ENCODE results near the gene GPX7.

Gene GPX7

DNA sequence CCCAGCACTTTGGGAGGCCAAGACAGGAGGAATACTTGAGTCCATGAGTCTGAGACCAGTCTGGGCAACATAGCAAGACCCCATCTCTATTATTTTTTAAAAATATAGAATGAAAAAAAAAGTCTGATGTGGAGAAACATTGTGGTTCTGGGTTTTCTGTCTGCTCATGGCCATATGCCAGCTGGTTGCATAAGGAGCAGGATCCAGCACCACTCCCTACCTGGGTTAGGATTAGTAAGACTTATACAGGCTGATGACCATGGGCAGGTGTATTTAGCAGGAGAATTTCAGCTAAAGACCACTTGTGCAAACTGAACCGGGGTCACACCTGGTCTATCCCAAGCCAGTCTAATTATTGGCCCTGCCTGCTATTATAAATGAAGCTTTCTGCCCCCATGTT is 16.7 kb upstream of the GPX7 start:
- no peak for DNase-seq (ENCODE audit: low read depth in 2 of 3, low spot score in 2 of 3)

DNA sequence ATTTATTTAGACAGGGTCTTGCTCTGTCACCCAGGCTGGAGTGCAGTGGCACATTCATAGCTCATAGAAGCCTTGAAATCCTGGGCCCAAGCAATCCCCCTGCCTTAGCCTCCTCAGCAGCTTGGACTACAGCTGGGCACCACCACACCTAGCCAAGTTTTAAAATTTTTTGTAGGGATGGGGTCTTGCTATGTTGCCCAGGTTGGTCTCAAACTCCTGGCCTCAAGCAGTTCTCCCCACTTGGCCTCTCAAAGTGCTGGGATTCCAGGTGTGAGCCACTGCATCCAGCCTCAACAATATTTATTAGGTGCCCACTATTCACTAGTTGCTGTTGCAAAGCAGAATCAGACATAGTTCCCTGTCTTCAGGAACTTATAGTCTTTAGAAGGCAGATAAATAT is 14.1 kb upstream of the GPX7 start:
- no peak for DNase-seq (ENCODE audit: low read depth in 2 of 3, low spot score in 2 of 3)

DNA sequence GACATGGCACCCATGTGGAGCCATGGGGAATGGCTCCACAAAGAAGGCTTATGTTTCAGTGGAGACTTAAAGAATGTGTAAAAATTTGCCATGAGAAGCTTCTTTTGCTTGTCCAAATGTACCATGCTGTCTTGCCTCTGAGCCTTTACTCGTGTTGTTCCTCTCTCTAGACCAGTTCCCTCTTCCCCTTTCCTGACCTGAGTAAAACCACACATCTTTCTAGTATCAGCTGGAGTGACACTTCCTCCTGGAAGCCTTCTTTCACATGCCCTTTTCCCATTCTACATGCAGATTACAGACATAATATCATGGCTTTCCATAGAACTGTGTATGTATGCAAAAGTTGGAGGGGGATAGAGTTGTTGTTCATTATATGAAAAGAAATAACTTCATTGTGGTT is 13.6 kb upstream of the GPX7 start:
- DNase-seq (ENCODE audit: low read depth in 2 of 3, low spot score in 2 of 3): no peak

- DNase-seq (ENCODE audit: low read depth in 2 of 3, low spot score in 2 of 3): no peak
Measured at GRCh38 chr1:52590266-52590665, 11.9 kb upstream of the GPX7 start.

- no peak for DNase-seq (ENCODE audit: low read depth in 2 of 3, low spot score in 2 of 3)
Measured at GRCh38 chr1:52592637-52593323, 9.4 kb upstream of the GPX7 start.

DNA sequence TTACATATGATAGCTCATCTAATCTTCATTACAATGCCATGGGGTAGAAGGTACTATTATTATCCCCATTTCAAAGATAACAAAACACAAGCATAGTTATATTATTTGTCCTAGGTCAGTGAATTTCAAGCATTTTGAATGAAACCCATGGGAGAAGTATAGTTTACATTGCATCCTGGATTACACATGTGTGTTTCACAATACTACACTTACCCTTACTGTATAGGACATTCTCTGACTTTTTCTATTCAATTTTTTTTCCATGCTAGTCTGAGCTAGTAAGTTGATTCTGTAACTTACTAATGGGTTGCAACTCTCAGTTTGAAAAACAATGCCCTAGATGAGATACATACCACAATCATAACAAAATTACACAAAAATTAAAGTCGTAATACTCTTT is 8.7 kb upstream of the GPX7 start:
- no peak for DNase-seq (ENCODE audit: low read depth in 2 of 3, low spot score in 2 of 3)

DNA sequence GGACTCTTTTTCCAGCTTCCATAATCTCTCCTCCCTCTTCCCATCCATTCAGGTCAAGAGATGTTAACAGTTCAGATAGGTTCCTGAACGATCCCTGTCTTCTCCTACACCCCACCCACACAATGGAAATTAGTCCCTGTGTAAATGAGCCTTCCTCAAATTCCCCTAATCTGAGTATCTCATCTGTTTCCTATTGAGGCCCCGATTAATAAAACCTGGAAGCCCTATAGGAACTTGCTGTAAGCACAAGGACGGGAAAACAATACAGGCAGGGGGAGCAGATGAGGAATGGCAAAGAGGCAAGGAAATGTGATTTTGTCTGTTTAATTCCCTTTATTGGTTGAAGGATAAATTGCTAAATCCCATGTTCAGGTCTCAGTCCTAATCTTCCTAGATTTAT is 7.1 kb upstream of the GPX7 start:
- DNase-seq (ENCODE audit: low read depth in 2 of 3, low spot score in 2 of 3): no peak

DNA sequence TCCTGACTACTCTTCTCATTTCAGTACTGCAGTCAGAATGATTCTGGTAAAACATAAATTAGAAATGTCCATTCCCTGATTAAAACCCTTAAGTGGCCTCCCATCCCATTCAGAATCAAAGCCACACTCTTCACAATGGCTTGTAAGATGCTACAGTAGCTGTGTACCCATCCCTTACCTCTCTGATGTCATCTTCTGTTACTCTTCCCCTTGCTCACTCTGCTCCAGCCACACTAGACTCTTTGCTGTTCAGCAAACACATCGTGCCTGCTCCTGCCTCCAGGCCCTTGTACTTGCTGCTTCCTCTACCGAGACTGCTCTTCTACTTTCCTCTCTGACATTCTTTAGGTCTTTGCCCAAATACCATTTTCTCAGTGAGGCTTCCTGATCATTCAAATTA is 4.3 kb upstream of the GPX7 start:
- no peak for DNase-seq (ENCODE audit: low read depth in 2 of 3, low spot score in 2 of 3)

DNA sequence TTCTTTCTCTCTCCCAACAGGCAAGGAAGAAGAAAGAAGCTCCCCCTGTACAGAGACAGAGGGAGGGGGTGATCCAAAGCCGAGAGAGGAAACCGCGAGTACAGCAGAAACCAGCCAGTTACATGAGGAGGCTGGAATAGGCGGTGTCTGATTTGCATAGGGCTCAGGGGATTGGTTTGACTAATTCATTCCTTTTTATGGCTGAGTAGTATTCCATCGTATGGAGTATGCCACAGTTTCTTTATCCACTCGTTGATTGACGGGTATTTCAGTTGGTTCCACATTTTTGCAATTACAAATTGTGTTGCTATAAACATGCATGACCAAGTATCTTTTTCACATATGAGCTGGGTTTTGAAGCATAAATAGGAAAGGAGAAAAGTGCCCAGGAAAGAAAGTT is 3.4 kb upstream of the GPX7 start:
- DNase-seq (ENCODE audit: low read depth in 2 of 3, low spot score in 2 of 3): no peak

DNA sequence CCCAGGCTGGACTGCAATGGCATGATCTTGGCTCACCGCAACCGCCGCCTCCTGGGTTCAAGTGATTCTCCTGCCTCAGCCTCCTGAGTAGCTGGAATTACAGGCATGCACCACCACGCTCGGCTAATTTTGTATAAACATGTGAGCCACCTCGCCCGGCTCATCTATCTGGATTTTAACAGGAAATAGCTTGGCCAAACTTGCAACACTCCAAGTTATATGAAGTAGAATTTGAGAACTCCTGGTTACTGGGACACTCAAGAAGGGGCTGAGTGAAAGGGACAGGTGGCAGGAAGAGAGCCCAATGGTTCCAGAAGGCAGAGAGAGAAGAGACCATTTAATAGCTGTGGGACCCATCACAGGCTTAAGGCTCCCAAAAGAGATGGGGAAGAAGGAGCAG is 2.9 kb upstream of the GPX7 start:
- no peak for DNase-seq (ENCODE audit: low read depth in 2 of 3, low spot score in 2 of 3)

GRCh38 chr1:52600533-52601179 is 1.5 kb upstream of the GPX7 start:
- no peak for DNase-seq (ENCODE audit: low read depth in 2 of 3, low spot score in 2 of 3)

- DNase-seq (ENCODE audit: low read depth in 2 of 3, low spot score in 2 of 3): no peak
Measured at GRCh38 chr1:52601519-52601918, 652 bp upstream of the GPX7 start.

- DNase-seq (ENCODE audit: low read depth in 2 of 3, low spot score in 2 of 3): peak in 1 of 3 experiments; percentile 24
Measured at GRCh38 chr1:52602856-52603600, 857 bp downstream of the GPX7 start.

GRCh38 chr1:52603630-52604029 is 1.5 kb downstream of the GPX7 start:
- DNase-seq (ENCODE audit: low read depth in 2 of 3, low spot score in 2 of 3): no peak

DNA sequence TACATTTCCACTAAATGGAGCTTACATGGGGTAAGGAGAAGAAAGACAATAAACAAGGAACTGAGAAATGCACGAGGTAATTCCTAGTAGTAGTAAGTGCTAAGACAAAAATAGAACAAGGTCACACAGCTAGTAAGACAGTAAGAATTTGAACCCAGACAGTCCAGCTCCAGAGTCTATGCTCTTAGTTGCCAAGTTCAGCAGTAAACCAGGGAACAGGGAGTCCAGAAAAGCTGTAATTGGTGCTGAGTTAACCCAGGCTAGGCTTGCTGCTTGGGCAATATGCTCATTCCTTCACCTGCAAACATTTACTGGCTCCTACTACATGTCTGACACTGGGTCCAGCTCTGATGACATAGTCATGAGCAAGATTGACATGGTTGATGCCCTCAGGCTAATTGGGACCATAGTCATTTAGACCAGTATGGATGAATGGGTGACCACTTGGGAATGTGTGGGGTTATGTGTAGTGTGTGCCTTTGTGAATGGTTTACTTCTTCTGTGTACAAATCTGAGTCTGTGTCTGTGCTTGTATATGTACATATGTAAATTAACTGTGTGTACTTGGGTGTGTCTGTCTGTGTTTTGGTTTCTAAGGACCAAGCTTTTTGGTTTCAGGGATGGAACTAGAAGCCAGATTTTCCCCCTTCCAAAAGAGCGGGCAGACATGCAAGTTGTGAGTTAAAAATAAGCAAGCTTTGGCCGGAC is 2.0 kb downstream of the GPX7 start:
- no peak for DNase-seq (ENCODE audit: low read depth in 2 of 3, low spot score in 2 of 3)

- no peak for DNase-seq (ENCODE audit: low read depth in 2 of 3, low spot score in 2 of 3)
Measured at GRCh38 chr1:52613636-52614373, 11.6 kb downstream of the GPX7 start.

DNA sequence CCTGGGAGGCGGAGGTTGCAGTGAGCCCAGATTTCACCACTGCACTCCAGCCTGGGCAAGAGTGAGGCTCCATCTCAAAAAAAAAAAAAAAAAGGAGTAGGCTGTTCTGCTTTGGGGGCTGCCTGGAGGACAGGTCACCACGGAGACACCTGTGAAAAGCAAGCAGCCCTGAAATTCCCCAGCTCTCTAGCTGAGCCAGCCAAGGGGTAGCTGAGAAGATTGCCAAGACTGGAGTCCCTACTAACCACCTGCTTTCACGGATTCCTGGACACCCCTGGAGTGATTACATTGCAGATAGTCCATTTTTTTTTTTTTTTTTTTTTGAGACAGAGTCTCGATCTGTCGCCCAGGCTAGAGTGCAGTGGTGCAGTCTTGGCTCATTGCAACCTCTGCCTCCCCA is 12.5 kb downstream of the GPX7 start:
- no peak for DNase-seq (ENCODE audit: low read depth in 2 of 3, low spot score in 2 of 3)

DNA sequence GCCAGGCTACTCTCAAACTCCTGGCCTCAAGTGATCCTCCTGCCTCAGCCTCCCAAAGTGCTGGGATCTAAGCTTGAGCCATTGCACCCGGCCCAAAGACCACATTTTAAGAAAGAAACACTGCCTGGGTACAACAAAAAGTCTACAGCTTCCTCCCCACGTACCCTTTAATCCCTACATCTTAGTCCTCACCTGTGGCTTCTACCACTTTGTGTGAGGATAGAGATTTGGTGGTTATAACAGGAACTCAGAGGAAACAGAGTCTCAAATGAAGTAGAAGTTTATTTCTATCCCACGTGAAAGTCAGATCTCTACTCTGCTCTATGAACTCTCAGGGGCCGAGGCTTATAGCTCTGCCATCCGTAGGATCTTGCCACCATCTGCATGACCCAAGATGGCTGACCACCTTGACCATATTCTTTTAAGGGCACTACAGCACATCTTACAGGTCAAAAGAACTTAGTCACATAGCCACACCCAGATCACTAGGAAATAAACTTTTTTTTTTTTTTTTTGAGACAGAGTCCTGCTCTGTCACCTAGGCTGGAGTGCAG is 13.4 kb downstream of the GPX7 start:
- no peak for DNase-seq (ENCODE audit: low read depth in 2 of 3, low spot score in 2 of 3)

GRCh38 chr1:52621950-52622349 is 19.8 kb downstream of the GPX7 start:
- no peak for DNase-seq (ENCODE audit: low read depth in 2 of 3, low spot score in 2 of 3)

DNA sequence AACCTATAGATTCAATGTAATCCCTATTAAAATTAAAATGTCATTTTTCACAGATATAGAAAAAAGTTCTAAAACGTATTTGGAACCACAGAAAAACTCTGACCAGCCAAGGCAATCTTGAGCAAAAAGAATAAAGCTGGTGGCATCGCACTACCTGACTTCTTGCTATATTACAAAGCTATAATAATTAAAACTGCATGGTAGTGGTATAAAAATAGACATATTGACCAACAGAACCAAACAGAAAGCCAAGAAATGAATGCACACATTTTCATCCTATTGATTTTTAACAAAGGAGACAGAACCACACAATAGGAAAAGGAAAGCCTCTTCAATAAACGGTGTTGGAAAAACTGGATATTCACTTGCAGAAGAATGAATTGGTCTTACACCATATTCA is 21.6 kb downstream of the GPX7 start:
- DNase-seq (ENCODE audit: low read depth in 2 of 3, low spot score in 2 of 3): no peak

DNA sequence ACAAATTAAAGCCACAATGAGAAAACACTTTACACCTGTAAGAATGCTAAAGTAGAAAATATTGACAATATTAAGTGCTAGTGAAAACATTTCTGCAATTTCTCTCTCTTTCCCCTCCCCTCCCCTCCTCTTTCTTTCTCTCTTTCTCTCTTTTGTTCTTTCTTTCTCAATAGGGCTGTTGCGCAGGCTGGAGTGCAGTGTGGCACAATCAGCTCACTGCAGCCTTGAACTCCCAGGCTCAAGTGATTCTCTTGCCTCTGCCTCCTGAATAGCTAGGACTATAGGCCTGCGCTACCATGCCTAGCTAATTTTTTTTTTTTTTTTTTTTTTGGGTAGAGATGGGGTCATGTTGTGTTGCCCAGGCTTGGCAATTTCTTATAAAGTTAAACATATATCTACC is 24.9 kb downstream of the GPX7 start:
- no peak for DNase-seq (ENCODE audit: low read depth in 2 of 3, low spot score in 2 of 3)

Measured in activated CD8-positive, alpha-beta memory T cell treated with anti-CD3 and anti-CD28 coated beads for 48 hours (primary cell).